GM18907 (cell line): ENCODE data around the gene BCORL1.

Experiments used
- ATAC-seq: cut with Tn5 transposase; IDR thresholded peaks from one replicate; pipeline ENCODE4 v1.9.1; 2021; ENCODE audit warnings: mild to moderate bottlenecking, moderate library complexity; ENCODE audit not compliant: unreplicated experiment

The BCORL1 gene

DNA sequence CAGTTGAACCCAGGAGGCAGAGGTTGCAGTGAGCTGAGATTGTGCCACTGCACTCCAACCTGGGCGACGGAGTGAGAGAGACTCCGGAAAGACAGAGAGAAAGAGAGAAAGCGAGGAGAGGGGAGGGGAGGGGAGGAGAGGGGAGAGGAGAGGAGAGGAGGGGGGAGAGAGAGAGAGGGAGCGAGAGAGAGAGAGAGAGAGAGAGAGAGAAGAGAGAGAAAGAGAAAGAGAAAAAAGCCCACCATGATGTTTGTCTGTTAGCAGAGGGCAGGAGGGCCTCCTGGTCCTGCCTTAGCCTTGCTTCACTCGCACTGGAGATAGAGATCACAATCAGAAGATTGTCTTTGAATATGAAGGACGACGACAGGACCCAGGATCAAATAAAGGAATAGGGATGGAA, 18.7 kb upstream of the BCORL1 start:
- no peak for ATAC-seq

DNA sequence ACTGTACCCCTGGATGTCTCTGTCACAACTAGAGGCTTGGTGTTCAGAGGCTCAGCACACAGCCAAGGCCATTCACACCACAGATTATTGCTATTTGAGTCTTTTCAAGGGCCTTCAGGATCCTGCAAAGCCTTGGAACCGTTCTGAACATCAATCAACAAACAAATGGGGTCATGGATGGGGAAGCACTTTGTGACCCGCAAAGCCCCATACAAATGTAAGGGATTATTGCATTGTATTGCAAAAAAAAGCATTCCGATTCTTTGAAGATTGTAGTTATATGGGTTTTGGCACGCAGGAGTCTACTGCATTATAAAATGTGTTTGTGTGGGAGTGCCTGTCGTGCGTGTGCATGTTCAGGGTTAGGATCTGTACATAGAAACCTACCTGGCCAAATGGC, 17.3 kb upstream of the BCORL1 start:
- ATAC-seq, result no peak

DNA sequence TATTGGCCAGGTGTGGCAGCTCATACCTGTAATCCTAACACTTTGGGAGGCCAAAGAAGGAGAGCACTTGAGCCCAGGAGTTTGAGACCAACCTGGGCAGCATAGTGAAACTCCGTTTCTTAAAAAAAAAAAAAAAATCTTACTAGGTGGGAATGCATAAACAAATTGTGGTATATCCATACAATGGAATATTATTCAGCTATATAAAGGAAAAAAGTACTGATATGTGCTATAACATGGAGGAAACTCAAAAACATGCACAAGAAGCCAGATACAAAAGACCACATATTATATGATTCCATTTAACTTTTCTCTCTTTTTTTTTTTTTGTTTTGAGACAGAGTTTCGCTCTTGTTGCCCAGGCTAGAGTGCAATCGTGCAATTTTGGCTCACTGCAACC, 13.5 kb upstream of the BCORL1 start:
- ATAC-seq, result no peak

DNA sequence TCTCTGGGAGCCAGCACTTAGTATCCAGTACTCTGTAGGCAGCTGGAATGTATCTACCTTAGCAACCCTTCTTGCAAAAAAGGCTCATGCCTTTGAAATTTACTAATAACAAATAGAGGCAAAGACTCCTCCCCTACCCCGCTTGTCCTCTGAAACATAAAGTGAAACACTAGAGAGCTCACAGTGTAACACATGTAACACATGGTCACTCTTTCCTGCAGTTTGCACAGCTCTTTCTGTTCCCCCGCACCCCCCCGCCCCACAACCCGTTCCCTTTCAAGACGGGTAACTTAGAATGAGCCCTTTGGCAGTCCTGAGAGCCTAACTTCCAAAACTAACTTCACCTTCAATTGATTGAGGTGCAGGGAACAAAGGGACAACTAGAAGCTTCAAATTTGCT, 6.0 kb upstream of the BCORL1 start:
- no peak for ATAC-seq

DNA sequence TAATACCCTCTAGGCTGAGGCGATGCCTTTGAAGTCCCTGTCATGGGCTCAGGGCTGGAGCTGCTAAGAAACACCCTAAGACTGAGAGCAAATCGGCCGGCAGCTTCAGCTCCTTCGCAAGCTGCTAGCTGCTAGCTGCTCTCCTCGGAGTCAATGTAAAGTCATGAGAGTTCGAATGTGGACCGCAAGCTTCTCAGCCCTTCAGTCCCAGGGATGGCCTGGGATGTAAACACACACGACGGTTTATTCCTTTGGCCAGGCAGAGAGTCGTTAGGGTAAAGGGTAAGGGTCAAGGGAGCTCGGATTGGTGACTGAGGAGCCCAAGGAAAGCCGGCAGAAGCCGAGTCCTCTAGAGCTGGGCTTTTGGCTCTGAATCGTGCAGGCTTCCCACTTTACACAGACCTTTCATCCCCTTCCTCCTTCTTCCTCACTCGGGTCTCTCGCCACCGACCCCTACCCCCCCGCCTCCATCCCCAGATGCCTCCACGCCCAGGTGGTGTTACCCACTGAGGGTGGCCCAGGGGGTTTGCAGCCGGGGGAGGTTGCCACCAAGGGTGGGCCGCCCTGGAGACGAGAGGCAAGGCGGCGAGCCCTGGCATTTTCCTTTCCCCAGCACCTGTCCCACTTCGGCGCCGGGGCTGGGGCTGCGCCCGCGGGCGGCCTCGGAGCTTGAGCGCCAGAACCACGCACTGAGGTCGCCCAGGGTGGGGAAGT, 3.1 kb upstream of the BCORL1 start:
- no peak for ATAC-seq

DNA sequence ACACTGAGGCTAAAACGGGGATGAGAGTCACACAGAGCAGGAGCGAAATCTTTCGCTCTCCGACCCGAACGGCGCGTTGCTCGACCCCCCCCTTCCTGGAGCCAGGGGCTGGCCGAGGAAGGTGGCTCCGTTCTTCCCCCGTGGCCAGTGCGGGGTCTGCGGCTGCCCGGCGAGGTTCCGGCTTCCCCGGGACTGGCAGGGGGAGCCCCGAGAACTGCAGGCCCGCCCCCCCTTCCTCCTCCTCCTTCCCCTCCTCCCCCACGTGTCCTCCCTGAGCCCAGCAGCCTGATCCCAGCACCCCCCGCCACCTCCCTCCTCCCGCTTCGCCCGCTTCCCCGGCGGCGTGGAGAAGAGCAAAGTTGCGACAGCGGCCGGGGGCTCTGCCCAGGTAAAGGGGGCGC, 2.4 kb upstream of the BCORL1 start:
- no peak for ATAC-seq

DNA sequence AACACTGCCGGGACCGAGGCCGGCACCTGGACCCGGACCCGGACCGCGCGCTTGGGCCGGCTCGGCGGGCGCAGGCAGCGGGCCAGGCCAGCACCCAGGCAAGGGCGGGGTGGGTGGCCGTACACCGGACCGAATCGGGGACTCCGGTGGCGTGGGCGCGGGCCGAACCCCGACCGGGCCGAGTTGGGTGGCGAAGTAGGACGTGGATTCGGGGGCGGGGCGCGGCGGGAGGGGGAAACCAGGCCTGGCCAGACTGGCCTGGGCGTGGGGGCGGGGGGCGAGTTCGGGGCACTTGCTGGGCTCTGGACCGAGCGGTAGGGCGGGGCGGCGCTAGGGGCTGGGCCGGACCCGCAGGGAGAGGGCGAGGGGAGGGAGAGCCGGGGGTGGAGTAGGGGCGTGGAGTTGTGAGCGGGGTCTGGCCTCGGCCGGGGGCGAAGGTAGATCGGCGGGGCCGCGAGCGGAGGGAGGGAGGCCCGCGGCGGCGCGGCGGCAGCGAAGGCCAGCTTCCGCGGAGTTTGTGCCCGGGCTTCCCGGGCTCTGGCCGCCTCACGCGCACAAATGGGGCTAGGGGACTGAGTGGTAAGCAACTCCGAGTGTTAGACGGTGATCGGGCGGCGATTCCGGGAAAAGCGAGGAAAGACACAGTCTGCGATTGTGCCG, 1.8 kb upstream of the BCORL1 start:
- no peak for ATAC-seq

DNA sequence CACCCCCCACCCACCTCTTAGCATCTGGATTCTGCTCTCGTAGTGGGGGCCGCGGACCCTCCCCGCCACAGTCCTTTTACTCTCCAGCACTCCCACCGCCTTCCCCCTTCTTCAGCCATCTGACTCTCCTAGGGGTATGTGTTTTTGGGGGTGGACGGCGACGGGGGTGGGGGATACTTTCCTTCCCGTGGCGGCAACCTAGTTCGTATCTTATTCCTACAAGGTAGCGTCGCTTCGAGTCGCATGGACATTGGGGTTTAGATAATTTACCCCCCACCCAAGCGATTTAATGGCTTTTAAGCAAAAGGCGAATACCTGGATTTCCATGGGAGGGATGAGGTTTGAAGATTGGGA, 1.3 kb upstream of the BCORL1 start:
- ATAC-seq, result no peak

DNA sequence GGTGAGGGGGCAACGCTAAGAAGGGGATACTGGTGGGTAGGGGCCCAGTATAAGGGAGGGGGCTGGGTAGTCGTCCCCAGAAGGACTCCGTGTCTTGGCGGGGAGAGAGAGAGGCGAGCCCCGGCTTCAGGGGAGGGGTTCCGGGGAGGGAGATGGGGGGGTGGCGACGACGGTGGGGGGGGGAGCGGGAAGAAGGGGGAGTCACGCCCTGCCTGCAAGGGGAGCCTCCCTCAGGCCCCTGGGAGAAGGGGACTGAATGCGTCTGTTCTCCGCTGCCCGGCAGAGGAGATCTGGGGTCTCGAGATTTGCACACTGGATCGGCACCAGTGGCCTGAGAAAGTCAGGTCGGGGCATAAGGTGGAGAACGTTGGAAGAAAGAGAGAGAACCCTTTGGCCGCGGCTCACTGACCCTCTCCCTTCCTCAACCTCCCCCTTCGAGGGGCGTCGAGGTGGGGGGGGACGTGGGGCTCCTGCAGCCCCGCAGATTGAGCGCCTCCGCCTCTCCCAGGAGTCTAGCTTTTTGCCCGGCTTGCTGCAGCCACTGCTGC, 609 bp upstream of the BCORL1 start:
- no peak for ATAC-seq

DNA sequence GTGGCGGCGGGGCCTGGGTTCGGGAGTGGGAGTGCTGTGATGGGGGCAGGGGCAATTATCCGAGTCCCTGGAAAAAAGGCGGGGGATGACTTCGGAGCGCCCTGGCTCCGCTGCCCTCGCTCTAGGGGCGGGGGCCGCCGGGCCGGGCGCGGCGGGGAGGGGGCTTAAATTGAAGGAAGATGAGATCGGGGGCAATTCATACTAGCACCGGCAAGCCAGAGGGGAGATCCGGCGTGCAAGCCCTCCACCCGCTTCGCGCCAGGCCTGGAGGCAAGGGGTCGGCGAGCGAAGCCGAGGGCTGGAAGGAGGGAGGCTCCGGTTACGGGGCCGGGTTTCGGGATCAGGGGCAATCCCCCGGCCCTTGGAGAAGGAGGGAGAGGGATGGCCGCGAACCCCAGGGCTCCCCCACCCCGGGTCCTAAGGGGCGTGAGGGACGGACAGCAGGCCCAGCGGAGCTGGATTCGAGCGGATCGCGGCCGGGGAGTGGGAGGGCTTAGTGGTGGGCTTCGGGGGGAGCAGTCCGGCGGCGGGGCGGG, 1.2 kb downstream of the BCORL1 start:
- no peak for ATAC-seq

DNA sequence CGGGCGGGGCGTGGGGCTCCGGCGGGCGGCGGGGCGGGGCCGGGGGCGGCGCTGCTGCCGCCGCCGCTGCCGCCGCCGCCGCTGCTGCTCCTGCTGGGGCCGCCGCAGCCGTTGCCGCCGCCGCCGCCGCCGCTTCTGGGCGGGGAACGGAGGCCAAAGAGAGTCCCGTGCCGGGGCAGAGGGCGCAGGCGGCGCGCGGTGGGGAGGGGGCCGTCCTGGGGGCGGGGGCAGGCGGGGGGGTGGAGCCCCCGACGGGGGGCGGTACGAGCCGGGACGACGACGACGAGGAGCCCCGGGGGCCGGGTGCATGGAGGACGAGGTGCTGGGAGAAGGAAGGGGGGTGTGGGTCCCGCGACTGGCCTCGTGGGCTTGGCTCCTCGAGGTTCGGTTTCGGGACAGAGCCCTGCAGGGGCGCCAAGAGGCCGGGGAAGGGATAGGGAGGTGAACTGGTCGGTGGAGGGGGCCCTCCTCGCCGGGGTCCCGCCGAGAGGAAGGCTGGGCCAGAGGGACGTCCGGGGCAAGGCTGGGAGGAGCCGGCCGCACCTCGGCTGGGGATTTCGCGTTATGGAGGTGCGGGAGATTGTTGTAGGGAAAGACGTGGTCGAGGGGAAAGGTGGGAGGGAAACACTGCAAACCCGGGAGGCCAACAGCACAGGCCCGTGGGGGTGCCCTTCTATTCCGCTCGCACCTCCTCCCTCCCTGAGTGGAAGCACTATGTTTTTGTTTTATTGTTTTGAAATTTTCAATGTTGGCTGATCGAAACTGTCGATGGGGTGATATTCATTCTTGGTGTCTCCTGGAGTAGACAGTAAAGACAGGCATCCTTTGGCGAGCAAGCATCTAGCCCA, 1.9 kb downstream of the BCORL1 start:
- ATAC-seq, result no peak

DNA sequence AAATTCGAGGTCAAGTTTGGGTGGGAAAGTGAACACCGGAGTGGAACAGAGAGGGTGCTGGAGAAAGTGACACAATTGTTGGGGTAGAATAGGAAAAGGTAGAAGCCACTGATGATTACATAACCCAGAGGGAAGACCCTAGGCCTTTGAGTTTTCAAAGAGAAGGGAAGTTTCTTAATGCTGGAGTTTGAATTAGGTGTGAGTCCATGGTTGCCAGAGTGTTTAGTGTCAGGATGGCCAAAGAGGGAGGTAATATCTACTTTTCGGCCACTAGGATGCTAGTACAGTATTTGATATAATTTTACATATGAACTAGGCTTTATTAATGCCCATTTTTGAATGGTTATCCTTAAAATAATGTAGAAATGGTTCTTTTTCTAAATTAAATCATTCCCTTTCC, 5.4 kb downstream of the BCORL1 start:
- no peak for ATAC-seq

DNA sequence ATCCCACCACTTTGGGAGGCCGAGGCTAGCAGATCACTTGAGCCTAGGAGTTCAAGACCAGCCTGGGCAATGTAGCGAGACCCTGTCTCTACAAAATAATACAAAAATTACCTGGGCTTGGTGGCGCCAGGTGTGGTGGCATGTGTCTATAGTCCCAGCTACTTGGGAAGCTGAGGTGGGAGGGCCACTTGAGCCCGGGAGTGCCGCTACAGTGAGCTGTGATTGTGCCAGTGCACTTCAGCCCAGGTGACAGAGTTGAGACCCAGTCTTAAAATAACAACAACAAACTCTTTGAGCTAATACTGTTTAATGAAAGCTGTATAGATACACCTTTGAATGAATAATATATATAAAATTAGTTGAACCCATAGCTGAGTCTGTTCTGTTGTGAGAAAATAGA, 9.7 kb downstream of the BCORL1 start:
- no peak for ATAC-seq

DNA sequence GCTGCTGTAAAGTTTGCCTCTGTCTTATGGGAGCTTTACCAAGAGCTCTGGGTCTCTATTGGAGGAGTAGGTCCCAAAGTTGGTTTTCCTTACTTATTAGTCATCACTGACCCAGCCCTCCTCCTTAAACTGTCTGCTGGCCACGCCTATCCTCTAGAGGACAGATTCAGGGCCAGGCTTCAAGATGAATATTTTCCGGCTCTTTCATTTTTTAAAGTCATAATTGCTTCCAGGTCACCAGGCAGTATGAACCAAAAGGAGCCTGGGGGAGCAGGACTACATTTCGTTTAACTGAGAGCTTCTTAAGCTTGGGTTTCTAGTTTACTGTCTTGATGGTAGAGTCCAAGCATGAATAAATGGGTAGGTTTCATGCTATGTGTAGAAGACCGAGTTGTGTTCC, 13.7 kb downstream of the BCORL1 start:
- ATAC-seq, result no peak

DNA sequence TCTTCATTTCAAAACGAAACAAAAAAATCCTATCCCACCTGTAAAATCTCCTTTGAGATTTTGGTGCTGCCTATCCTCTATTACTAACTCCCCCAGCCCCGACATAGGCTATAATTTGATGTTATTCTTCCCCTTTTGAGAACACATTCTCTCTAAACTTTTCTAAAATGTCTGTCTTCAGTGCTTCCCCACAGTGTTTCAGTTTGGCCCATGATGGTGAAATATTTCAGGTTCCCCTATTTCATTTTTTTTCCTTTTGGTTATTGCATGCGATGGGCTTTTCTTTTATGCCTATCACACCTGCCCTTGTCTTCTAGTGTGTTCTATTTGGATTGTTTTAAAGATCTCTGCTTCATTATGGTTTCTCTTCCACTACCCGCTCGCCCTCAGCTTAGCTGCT, 14.7 kb downstream of the BCORL1 start:
- no peak for ATAC-seq

DNA sequence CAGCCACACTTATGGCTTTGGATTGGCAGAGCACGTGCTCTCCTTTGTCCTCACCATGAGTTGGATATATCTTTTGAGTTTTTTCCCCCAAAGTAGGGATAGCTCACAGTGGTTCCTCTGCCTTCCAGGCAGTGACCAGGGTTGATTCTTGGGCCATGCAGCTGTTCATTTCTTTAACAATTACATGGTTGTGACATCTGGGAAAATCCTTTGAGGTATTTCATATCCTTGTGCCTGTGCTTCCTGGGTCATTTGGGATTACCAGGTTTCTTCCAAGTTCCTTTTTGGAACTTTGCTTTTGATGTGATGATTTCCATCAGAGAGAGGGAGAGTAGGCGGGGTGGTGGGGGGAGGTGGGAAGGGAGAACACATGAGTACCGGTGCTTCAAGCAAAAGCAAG, 15.6 kb downstream of the BCORL1 start:
- ATAC-seq, result no peak

DNA sequence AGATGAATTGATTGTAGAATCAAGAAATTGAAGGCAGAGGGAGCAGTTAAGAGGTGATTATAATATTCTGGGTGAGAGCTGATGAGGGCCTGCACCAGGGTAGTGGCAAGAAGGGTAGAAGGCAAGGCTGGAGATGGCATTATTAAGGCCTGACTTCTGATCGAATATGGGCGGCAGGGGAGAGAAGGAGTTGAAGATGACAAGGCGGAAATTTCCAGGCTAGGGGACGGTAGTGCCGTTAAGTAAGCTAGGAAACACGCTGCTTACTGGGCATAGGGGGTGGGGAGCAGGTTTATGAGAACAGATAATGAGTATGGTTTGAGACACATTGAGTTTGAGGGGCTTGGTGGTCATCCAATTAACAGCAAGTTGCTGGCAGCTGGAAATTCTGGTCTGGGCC, 19.5 kb downstream of the BCORL1 start:
- no peak for ATAC-seq

DNA sequence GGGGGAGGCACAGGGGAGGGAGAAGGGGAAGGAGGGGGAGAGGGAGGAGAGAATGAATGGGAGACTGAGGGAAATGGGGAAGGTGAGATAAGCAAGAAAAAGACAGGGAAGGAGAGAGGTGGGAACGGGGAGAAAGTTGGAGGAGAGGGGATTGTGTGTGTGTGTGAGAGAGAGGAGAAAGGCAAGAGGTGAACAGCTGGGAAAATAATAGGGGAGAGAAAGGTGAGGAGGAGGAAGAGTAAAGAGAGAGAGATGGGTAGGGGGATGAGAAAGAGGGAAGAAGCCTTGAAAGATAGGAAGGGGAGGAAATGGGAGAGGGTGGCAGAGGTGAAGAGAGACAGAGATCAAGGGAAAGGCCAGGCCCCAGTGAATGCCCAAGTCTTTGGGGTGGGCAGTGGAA, 20.1 kb downstream of the BCORL1 start:
- no peak for ATAC-seq

DNA sequence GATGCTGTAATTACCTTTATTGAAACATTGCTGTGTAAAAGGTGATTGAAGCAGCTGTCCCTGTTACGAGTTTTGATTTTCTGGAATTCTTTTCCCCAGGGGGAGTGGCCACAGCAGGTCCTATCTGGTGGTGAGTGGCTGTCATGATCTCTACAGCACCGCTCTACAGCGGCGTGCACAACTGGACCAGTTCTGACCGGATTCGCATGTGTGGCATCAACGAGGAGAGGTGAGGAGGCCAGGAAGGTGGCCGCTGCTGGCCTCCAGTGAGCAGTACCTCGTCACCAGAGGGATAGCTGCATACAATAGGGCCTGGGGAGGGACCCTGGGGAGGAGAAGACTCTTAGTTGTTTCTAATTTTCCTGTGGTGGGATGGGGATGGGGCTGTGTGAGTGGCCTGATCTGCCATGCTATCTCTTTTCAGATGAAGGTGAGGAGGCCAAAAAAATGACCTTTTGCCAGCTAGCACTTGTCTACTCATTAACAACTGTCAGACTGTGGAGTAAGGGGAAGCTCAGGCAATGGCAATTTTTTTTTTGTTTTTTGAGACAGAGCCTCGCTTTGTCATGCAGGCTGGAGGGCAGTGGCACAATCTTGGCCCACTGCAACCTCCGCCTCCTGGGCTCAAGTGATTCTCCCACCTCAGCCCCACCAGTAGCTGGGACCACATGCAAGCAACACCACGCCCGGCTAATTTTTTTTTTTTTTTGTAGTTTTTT, 22.8 kb downstream of the BCORL1 start:
- no peak for ATAC-seq

DNA sequence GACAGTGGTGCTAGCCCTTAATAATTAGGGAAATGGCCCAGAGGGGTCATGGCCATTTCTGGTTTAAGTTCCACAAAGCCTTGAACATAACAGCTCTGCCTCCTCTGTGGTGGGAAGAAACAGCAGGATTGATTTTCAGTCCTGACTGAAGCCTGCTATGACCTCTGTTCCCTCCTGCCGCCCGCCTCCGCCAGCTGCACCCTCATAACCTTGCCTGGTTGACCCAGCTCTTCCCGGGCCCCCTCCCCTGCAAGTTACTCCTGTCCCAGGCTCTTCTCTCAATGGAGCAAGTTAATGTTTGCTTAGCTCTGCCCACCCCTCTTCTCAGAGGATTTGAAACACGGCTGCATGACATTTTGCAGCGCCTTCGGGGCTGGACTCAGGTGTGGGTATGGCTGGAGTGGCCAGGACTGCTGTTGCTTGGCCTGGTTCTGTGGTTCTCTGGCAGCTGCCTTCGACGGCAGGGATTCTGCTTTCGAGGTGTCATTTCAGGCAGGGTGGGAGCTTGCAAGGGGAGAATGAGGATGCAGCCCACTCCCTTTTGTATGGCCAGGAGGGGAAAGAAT, 27.3 kb downstream of the BCORL1 start:
- ATAC-seq, result no peak

DNA sequence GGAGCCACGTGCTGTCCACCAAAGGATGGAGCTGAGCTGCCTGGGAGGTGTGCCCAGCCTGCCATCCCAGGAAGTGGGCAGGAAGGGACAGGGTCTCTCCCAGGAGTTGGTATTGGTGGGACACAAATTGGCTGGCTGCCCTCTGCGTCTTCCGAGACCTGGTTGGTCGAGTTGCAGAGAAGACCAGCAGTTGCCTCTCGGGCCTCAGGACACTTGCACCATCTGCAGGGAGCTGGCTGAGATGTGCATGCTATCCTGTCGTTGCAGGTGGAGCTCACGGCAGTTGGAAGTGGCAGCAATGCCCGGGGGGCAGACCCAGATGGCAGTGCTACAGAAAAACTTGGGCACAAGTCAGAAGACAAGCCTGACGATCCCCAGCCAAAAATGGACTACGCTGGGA, 30.2 kb downstream of the BCORL1 start:
- ATAC-seq, result no peak
